CD4-positive, alpha-beta T cell treated with Interferon gamma for 1 hour (primary cell): ENCODE measurements around the gene SHROOM4.
A peak's percentile ranks its signal among the peaks of the same experiment; 100 is the strongest.

Experiments
- DNase-seq: peaks from one replicate; pipeline ENCODE4 v3.0.0-alpha.2; 2020

The SHROOM4 gene

DNA sequence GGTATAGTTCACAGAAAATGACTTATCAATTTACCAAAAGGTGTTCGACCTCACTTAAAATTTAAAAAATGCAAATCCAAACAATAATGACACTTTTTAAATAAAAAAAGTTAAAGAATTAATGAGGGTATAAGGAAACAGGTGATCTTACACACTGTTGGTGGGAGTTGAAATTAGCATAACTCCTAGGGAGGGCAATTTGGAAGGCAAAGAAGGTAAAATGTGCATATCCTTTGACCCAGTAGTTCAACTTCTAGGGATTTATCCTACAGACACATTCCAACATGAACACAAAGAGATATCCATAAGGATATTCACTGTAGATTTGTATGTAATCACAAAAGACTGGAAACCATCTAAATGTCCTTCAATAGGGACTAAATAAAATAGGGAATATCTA is 199.5 kb downstream of the SHROOM4 start:
- DNase-seq: no peak

DNA sequence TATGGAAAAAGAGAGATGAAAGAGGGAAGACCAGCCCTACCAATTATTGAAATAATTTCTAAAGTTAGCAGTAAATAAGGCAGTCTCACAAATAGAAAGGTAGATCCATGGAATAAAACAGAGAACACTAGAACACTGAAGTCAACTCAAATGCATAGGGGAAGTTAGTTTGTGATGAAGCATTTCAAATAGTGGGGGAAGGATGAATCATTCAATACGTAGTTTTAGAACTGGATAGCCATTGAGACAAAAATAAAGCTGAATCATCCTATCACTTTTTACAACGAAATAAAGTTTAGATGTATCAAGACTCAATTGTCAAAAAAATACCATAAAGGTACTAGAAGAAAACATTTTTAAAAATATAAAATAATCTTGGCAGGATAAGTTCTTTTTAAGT is 200.1 kb downstream of the SHROOM4 start:
- DNase-seq: no peak

DNA sequence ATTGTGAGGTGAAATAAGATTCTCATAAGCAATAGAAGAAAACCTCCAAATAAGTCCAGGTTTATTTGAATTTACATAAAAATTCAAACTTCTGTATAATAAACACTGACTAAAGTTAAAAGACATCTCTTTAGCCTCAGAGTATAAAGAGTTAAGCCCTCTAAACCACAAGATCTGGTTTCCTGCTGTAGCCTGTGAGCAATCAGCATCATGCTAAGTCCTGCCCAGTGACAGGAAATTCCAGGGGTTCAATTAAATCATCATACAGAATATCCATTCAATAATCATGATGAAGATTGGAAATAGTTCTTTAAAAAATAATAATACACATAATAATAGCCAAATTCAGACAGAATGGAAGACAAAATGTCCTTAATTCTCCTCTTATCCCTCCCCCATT is 204.2 kb downstream of the SHROOM4 start:
- DNase-seq: no peak

DNA sequence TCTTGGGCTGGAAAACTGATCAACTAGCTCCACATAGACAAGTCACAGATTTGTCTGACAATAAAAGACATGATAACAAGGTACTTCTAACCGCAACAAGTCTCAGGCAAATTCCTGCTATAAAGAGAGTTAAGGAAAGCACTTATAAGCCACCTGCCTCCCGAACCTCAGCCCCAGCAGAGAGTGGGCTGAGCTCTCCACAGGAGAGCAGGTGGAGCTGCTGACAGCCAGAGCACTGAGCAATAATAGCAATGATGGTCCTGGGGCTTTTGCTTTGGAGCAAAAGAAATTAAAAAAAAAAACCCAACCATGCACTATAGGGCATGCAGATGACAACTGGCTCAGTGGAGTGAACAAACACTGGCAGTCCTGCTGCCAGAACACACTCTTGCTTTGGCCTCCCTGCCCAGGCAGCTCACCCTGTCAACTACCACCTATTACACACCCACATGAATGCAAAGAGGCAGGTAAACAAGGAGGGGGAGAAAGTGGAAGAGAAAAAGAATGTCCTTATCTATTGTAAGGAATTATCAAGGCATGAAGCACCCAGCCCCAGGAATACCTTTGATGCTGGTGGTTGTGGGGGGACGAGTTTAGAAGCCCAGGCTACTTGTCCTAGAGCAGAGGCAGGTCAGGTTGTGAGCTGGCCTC is 207.6 kb downstream of the SHROOM4 start:
- no peak for DNase-seq

DNA sequence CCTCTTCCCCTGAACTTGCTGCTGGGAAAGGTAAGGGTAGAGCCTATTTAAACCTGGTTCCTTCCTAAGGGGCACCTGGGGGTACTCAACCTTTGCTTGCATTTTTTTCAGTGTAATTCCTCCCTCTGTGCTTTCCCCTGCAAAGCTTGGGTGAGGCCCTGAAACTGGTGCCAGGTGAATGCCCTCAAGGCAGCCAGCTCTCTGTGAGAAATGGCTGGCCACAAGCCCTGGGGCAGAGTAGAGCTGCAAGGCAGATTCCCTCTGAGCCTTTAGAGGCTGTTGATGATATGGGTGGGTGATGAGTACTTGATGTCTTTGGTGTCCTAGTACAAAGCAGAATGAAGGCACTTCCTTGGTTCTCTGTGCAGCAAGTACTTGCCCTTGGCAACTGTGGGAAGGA is 217.9 kb downstream of the SHROOM4 start:
- no peak for DNase-seq

DNA sequence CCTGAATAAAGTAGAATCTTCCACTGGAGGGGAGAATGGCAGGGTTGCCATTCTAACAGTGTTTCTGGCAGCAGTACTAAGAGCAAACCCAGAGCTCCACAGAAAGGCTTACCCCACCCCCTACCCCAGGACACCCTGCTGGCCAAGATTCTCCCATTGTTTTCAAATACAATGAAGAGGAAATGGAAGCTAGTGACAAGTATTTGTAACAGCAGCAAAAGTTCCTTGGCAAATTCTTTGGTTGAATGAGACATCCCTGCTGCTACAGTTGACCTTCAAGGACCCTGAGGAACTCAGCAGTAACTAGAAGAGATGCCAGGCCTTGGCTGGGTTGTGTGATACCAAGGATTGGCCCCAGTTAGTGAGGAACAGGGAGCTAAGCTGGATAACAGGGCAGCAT is 219.2 kb downstream of the SHROOM4 start:
- DNase-seq: no peak

DNA sequence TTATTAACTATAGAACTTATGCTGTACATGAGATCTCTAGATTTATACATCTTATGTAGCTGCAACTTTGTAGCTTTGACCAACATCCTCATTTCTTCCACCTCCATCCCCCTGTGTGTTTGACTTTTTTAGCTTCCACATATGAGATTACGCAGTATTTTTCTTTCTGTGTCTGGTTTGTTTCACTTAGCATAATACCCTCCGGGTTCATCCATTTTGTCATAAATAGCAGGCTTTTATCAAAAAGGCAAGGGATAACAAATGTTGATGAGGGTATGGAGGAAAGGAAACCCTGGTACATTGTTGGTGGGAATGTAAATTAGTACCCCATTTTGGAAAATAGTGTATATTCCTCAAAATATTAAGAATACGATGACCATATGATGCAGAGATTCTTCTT is 227.0 kb downstream of the SHROOM4 start:
- no peak for DNase-seq

DNA sequence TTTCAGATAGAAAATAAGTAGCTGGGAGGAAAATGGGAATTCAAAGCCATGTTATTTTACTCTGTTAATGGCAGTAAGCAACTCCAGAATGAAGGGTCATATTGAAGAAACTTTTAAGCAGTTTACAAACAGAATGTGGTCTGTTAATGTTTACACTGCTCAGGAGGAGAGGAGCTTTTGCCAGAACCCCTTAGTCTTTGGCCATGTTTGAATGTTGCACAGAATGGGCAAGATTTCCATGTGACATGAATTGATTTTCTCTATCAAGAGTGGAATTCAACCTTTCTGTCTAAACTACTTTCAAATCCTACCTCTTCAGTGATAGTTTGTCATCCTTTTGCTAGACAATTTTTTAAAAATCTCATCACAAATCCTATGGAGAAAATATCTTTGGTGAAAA is 227.6 kb downstream of the SHROOM4 start:
- DNase-seq: no peak

DNA sequence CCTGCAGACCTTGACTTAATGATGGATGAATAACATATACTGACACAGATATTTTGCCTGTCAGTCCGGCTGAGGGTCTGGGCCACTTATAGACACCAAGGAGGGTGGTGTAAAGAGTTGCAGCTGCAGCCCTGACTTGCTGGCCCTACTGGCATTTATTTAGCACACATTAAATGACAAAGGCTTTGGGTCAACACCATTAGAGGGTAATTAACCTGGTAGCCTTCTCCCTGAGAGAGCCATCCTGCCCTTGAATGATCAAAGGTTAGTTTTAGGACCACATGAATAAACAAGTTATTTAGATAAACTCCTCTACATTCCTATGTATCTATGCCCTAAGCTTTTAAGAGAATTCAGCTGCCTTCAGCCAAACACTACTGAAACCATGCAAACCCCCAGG is 232.6 kb downstream of the SHROOM4 start:
- no peak for DNase-seq

DNA sequence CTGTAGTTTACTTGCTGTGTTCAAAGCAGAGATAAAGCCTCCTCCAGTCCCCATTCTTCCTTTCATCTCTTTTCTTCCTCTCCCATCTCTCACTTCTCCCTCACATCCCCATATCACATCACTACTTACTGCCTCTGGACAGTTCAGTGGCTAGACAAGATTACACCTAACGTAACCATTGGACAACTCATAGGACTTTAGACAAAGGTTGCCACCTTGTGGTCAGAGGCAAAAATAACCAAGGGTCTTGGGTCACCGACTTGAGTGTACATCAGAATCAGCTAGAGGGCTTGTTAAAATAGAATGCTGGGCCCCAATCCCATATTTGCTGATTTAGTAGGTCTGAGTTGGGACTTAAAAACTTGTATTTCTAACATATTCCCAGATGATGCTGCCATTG is 234.0 kb downstream of the SHROOM4 start:
- peak; percentile 8 for DNase-seq

DNA sequence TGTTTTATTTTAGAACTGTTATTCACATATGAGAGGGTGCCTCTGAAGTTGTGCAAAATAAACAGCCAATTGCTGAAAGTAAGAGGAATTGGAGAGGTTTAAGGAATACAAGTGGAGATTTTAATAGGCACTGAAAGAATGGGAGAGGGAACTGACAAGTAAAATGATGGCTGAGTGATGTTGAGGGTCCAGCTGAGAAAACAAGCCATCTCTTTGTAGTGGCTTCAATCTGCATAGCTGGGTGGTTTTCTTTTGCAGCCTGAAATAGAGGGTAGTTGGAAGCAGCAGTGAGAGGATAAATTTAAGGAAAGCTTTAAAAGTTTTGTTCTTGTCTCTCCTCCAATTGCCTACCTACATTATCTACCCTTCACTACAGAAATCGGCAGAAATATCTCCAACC is 236.7 kb downstream of the SHROOM4 start:
- DNase-seq: no peak

DNA sequence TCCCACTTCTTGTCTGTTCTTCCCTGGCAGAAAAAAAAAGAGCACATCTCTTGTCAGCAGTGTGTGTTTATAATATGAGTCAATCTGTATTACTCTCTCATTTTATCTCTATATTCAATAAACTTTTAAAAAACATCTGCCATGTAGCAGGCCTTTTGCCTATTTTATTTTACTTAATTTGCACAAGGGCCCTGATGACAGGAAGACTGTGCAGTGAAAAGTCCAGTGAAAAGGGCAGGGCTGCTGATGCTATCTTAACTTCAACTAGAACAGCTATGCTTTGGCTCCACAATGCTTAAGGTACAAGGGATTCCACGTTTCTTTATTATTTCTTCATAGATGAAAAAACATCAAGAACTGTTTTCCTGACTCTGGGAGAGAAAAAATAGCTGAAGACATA is 246.4 kb downstream of the SHROOM4 start:
- DNase-seq: no peak

DNA sequence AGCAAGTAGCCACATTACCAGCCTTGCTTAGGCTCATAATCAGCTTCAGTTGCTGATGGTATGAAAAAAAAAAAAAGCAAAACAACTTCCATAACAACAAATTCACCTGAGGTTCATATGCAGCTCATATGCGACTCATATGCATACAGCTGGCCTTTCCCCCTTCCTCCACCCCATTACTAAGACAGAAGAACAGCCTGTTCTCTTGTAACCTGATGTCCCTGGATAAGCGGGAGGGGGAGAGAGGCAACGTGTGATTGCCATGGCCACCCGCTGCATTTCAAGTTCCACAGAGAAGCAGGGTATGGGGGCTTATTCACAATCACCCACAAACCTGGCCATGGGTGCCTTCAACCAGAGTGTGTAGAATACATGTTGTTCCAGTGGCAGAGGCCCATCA is 248.3 kb downstream of the SHROOM4 start:
- no peak for DNase-seq
